Thyroid gland (tissue), 4 donors: ENCODE results near the gene TMEM38A. TPM values are rescaled to one million over a fixed set of nuclear protein-coding genes. Genes with fewer than 3 reads are reported as not detected.

Experiments
- DNase-seq, 2 donors: peaks; one replicate each; pipeline ENCODE4 v3.0.0-alpha.2; 2019
- H3K27ac ChIP-seq, 3 donors: fragments of 200-600 bp; sonication (generic); 1 replicate in 2 of 3; 2 replicates in 1 of 3; pipeline ENCODE4 v1.5.1; 2016 to 2019; ENCODE audit warnings: mild to moderate bottlenecking in 1 of 3, moderate library complexity in 1 of 3
- H3K27me3 ChIP-seq: fragments of 200-600 bp; sonication (generic); one replicate; pipeline ENCODE4 v1.5.1; 2019
- H3K36me3 ChIP-seq, 2 donors: fragments of 200-600 bp; sonication (generic); one replicate each; pipeline ENCODE4 v1.5.1; 2016 to 2019
- H3K4me1 ChIP-seq, 2 donors: fragments of 200-600 bp; sonication (generic); one replicate each; pipeline ENCODE4 v1.5.1; 2017 to 2019
- H3K4me3 ChIP-seq, 3 donors: fragments of 200-600 bp; sonication (generic); replicated peaks in 1 of 3; 1 replicate in 2 of 3; 2 replicates in 1 of 3; pipeline ENCODE4 v1.5.1; 2016; ENCODE audit warnings: mild to moderate bottlenecking in 1 of 3
- H3K9me3 ChIP-seq: fragments of 200-600 bp; sonication (generic); one replicate; pipeline ENCODE4 v1.5.1; 2017
- POLR2A ChIP-seq, 2 donors: fragments of 450-650 bp; IDR thresholded peaks; one replicate each; pipeline ENCODE4 v1.6.1; 2017; ENCODE audit warnings: antibody characterized with exemption in 2 of 2, mild to moderate bottlenecking in 2 of 2, moderate library complexity in 1 of 2
- WGBS, 2 donors: methylation state at CpG; one replicate each; pipeline ENCODE4 v1.1.5; 2017; 5-methylcytosine and 5-hydroxymethylcytosine counted together
- intact Hi-C: fragments of 100-400 bp; cut with DNase I; formaldehyde crosslinking; loops from one replicate; pipeline ENCODE4 v1.15.1; 2023
- total RNA-seq, 4 donors: library from RNA; depleted of rRNA; stranded (reverse); fragments of >200 nt; gene quantifications; one replicate each; pipeline ENCODE4 v1.2.3, GENCODE V29; 2016
- TF ChIP-seq, protein P1 (sequence below), 6 experiments: fragments of 200-600 bp in 3 of 6; fragments of 450-650 bp in 3 of 6; sonication (generic) in 3 of 6; IDR thresholded peaks; one replicate each; pipeline ENCODE4 v1.5.1; 2016 to 2019; ENCODE audit warnings: antibody characterized with exemption in 6 of 6, mild to moderate bottlenecking in 2 of 6, inconsistent platforms in 1 of 6, moderate library complexity in 1 of 6

The TMEM38A gene
- total RNA-seq, 4 donors from 2014 or later, result 3.2 to 7.8 (median 5.6) TPM

DNA sequence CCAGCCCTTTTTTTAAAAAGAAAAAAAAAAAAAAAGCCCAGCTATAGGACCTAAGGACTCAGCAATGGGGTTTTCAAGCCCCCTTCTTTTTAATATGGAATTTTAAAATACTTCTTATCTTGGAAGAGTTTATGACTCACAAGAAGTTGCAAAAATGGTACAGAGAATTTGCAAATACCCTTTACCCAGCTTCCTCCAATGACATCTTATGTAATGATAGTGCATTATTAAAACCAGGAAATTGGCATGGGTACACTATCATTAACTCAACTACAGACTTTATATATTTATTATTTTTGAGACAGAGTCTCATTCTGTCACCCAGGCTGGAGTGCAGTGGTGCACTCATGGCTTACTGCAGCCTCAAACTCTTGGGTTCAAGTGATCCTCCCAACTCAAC lies 16.1 kb downstream of the TMEM38A start:
- no peak overlapping the region for H3K4me3 ChIP-seq
- intact Hi-C loops, result no loop called here
- DNase-seq, result no peak
- no peaks in the 10 kb centered on the region for H3K4me1 ChIP-seq
- H3K36me3 ChIP-seq, result peaks cover 0 to 3% of the 10 kb centered on the region in 2 donors
- H3K27me3 ChIP-seq, result no peaks in the 10 kb centered on the region
- no peak overlapping the region for H3K27ac ChIP-seq
- TF ChIP-seq POLR2A (IDR thresholded peaks at IDR 0.05), result no peak
- TF ChIP-seq, protein P1, sequence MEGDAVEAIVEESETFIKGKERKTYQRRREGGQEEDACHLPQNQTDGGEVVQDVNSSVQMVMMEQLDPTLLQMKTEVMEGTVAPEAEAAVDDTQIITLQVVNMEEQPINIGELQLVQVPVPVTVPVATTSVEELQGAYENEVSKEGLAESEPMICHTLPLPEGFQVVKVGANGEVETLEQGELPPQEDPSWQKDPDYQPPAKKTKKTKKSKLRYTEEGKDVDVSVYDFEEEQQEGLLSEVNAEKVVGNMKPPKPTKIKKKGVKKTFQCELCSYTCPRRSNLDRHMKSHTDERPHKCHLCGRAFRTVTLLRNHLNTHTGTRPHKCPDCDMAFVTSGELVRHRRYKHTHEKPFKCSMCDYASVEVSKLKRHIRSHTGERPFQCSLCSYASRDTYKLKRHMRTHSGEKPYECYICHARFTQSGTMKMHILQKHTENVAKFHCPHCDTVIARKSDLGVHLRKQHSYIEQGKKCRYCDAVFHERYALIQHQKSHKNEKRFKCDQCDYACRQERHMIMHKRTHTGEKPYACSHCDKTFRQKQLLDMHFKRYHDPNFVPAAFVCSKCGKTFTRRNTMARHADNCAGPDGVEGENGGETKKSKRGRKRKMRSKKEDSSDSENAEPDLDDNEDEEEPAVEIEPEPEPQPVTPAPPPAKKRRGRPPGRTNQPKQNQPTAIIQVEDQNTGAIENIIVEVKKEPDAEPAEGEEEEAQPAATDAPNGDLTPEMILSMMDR (IDR thresholded peaks at IDR 0.05), result no peak
- no peaks in the 10 kb centered on the region for H3K9me3 ChIP-seq

DNA sequence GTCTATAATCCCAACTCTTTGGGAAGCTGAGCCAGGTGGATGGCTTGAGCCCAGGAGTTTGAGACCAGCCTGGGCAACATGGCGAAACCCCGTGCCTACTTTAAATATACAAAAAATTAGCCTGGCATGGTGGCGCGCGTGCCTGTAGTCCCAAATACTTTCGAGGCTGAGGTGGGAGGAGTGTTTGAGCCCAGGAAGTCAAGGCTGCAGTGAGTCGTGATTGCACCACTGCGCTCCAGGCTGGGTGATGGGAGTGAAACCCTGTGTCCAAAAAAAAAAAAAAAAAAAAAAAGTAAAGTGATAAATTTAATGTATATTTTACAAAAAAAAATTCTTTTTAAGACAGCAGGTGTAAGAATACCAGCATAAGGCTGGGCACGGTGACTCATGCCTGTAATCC lies 17.6 kb downstream of the TMEM38A start:
- no peak for DNase-seq
- H3K27ac ChIP-seq, result no peak overlapping the region

DNA sequence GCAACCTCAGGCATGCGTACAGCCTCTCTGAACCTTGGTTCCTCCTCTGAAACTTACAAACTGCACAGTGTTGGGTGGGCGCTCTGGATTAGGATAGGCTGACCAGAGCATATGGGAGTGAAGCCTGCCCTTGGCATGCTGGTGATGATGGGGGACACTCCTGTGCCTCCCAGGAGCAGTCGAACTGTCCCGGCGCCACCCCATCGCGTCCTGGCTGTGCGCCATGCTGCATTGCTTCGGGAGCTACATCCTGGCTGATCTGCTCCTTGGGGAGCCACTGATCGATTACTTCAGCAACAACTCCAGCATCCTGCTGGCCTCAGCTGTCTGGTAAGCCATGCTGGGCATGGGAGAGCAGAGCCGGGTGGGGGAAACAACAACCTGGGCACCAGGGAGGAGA lies 18.9 kb downstream of the TMEM38A start:
- intact Hi-C loops, result no loop called here
- no peaks in the 10 kb centered on the region for H3K4me1 ChIP-seq
- H3K27ac ChIP-seq, result no peak overlapping the region
- TF ChIP-seq, protein P1 (IDR thresholded peaks at IDR 0.05), result no peak
- no peak for TF ChIP-seq POLR2A (IDR thresholded peaks at IDR 0.05)
- no peaks in the 10 kb centered on the region for H3K27me3 ChIP-seq
- H3K9me3 ChIP-seq, result no peaks in the 10 kb centered on the region
- no peak overlapping the region for H3K4me3 ChIP-seq
- H3K36me3 ChIP-seq, result peaks cover 0 to 3% of the 10 kb centered on the region in 2 donors
- 91 to 100% methylated on average over 2 to 11 of the region's 11 CpGs for WGBS, 2 donors
- no peak for DNase-seq

More for the DNA sequence above, 17.6 kb downstream of the TMEM38A start:
- peaks cover 0 to 3% of the 10 kb centered on the region in 2 donors for H3K36me3 ChIP-seq
- H3K4me1 ChIP-seq, result no peaks in the 10 kb centered on the region
- no peaks in the 10 kb centered on the region for H3K27me3 ChIP-seq
- TF ChIP-seq, protein P1 (IDR thresholded peaks at IDR 0.05), result no peak
- no peak for TF ChIP-seq POLR2A (IDR thresholded peaks at IDR 0.05)
- H3K9me3 ChIP-seq, result no peaks in the 10 kb centered on the region
- WGBS, 2 donors, result 94 to 95% methylated on average over 9 of the region's 9 CpGs
- intact Hi-C loops, result no loop called here
- no peak overlapping the region for H3K4me3 ChIP-seq

DNA sequence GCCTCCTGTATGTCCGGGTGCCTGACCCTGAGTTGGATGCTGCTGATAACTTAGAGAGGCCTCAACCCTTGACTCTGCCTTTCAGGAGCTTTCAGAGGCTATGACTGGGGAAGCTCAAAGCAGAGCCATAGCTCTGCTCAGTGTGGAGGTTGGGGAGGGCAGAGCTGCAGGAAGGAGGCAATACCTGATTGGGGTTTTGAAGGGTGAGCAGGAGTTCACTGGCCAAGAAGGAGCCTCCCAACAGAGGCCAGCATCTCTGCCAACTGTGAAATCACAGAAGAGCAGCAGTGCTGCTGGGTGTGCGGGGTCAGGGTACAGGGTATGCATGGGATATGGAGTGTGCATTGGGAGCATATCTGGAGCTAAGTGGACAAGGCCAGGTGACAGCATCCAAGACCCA lies 21.6 kb downstream of the TMEM38A start:
- Histone ChIP-seq H3K9me3 (no peaks in the 10 kb centered on the region), H3K4me1 (no peaks in the 10 kb centered on the region), H3K27me3 (no peaks in the 10 kb centered on the region), H3K27ac (no peak overlapping the region), H3K4me3 (no peak overlapping the region), H3K36me3 (peaks cover 0 to 3% of the 10 kb centered on the region in 2 donors)
- 92 to 100% methylated on average over 2 of the region's 2 CpGs for WGBS, 2 donors
- intact Hi-C loops, result no loop called here
- DNase-seq, result no peak
- TF ChIP-seq POLR2A (IDR thresholded peaks at IDR 0.05), result no peak
- TF ChIP-seq, protein P1 (IDR thresholded peaks at IDR 0.05), result no peak

DNA sequence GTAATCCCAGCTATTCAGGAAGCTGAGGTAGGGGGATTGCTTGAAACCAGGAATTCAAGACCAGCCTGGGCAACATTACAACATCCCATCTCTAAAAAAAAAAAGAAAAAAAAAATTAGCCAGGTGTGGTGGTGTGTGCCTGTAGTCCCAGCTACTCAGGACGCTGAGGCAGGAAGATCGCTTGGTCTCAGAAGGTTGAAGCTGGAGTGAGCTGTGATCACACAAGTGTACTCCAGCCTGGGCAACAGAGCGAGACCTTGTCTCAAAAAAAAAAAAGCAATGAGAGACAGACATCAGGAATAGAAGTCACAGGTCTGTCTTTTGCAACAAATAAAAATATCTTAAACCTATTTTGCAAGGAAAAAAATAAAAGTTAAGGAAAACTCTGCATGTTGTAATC lies 23.3 kb downstream of the TMEM38A start:
- TF ChIP-seq, protein P1 (IDR thresholded peaks at IDR 0.05), result no peak
- TF ChIP-seq POLR2A (IDR thresholded peaks at IDR 0.05), result no peak
- no peaks in the 10 kb centered on the region for H3K27me3 ChIP-seq
- H3K4me1 ChIP-seq, result no peaks in the 10 kb centered on the region
- peaks cover 0 to 3% of the 10 kb centered on the region in 2 donors for H3K36me3 ChIP-seq
- DNase-seq, result peak; percentile 77 to 82
- no peak overlapping the region for H3K27ac ChIP-seq
- H3K4me3 ChIP-seq, result no peak overlapping the region
- intact Hi-C loops, result no loop called here
- 32 to 37% methylated on average over 3 of the region's 3 CpGs for WGBS, 2 donors
- H3K9me3 ChIP-seq, result no peaks in the 10 kb centered on the region
